Coronary artery (tissue), 2 donors: ENCODE data around the gene ATAT1.

Experiments
- DNase-seq: peaks from one replicate; pipeline ENCODE4 v3.0.0-alpha.2; 2017; ENCODE audit warnings: low spot score
- H3K27ac ChIP-seq, 2 donors: fragments of 200-600 bp; sonication (generic); one replicate each; pipeline ENCODE4 v1.5.1; 2016 to 2019
- H3K4me3 ChIP-seq: fragments of 200-600 bp; sonication (generic); 2 replicates; pipeline ENCODE4 v1.5.1; 2016; ENCODE audit warnings: mild to moderate bottlenecking, moderate library complexity
- TF ChIP-seq, protein P1 (sequence below): fragments of 200-600 bp; sonication (generic); IDR thresholded peaks from one replicate; pipeline ENCODE4 v1.5.1; 2019; ENCODE audit warnings: antibody characterized with exemption

Gene ATAT1

DNA sequence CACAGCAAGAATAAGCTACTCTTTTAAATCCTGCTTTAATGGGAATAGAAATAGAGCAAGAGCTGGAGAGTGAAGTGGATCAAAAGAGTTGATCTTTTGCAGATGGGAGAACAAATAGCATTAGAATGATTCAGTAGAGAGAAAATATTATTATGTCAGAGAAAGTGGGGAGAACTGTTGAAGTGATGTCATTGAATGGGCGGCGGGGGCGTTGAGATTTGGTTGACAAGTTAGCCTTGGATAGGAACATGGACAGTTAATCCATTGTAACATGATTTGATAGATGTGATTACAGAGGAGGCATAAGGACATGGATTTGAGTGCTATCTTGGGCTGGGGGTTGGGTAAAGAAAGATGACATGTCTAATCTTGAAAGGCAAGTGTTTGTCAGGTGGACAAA lies 9.2 kb downstream of the ATAT1 start:
- TF ChIP-seq, protein P1, sequence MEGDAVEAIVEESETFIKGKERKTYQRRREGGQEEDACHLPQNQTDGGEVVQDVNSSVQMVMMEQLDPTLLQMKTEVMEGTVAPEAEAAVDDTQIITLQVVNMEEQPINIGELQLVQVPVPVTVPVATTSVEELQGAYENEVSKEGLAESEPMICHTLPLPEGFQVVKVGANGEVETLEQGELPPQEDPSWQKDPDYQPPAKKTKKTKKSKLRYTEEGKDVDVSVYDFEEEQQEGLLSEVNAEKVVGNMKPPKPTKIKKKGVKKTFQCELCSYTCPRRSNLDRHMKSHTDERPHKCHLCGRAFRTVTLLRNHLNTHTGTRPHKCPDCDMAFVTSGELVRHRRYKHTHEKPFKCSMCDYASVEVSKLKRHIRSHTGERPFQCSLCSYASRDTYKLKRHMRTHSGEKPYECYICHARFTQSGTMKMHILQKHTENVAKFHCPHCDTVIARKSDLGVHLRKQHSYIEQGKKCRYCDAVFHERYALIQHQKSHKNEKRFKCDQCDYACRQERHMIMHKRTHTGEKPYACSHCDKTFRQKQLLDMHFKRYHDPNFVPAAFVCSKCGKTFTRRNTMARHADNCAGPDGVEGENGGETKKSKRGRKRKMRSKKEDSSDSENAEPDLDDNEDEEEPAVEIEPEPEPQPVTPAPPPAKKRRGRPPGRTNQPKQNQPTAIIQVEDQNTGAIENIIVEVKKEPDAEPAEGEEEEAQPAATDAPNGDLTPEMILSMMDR = no peak

DNA sequence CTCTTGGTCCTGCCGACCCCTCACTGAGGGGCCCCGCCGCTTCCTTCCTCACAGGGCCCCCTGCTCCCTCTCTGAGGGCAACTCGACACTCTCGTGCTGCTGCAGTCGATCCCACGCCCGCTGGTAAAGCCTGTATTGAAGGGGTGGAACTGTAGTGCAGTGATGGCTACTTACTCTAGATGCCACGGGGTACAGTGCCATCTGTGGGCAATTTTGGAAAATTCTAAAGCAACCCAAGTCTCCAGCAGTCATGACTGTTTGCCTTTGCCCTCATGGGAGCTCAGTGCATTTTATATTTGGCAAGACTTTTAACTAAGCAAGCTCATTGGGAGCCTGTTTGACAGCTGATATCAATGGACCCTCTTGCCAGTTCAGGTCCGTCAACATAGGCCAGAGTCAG lies 13.8 kb downstream of the ATAT1 start:
- H3K27ac ChIP-seq = no peak overlapping the region

More for the DNA sequence above, 9.2 kb downstream of the ATAT1 start:
- no peak for DNase-seq
- Histone ChIP-seq H3K4me3 (no peak overlapping the region), H3K27ac (no peak overlapping the region)

GRCh38 chr6:30641048-30641447 lies 14.4 kb downstream of the ATAT1 start:
- no peak for DNase-seq
- Histone ChIP-seq H3K4me3 (no peak overlapping the region), H3K27ac (no peak overlapping the region)
- TF ChIP-seq, protein P1 = no peak

More for the DNA sequence above, 13.8 kb downstream of the ATAT1 start:
- no peak for DNase-seq
- H3K4me3 ChIP-seq = no peak overlapping the region
- TF ChIP-seq, protein P1 = no peak

- TF ChIP-seq, protein P1 = no peak
- DNase-seq = no peak
- Histone ChIP-seq H3K4me3 (no peak overlapping the region), H3K27ac (no peak overlapping the region)
These were observed 17.0 kb downstream of the ATAT1 start for GRCh38 chr6:30643656-30644055.

DNA sequence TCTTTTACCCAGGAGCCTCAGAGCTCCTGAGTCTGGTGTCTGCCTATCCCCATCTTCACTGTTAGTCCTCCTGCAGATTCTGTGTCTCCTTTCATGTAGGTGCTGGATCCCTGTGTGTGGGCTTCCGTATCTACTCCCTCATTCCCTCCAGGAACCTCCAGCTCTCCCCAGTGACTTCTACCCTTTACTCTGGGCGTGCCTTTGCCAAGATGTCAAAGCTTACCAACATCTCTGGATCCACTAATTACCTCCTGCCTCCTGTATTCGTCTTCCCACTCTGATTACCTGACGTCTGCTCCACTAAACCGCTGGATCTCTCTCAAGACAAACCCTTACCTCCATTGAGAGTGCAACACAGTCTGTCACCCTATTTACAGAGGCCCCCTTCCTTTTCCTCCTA lies 18.1 kb downstream of the ATAT1 start:
- DNase-seq = no peak
- TF ChIP-seq, protein P1 = no peak
- H3K27ac ChIP-seq = no peak overlapping the region
- H3K4me3 ChIP-seq = no peak overlapping the region

DNA sequence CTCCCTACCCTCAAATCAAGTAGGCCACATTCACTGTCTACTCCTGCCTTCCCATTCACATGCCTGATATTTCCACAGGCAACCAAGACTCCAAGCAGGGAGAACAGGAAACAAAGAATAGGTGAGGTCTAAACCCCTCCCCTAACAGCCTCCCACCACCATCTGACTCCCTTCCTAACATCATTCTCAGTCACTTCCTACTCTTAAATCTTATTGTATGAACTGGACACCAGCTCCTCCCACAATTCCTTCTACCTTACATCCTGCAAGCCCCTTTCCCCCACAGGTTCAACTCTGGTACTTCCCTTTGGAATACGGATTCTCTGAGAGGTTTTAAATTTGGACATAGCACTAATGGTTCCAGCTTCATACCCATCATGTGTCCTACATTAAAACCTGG lies 19.3 kb downstream of the ATAT1 start:
- TF ChIP-seq, protein P1 = no peak
- no peak for DNase-seq
- Histone ChIP-seq H3K4me3 (no peak overlapping the region), H3K27ac (no peak overlapping the region)

- DNase-seq = peak; percentile 89
- peak within 1 kb of the TSS; percentile 70 to 96 for H3K27ac ChIP-seq
- TF ChIP-seq, protein P1 = no peak
- peak within 1 kb of the TSS; percentile 100 for H3K4me3 ChIP-seq
These were observed 20.0 kb downstream of the ATAT1 start, which contains the start of gene C6orf136 for GRCh38 chr6:30646450-30647241. Gene C6orf136 (plus strand): TSS chr6:30647133. CDS start chr6:30647232, 99 bp downstream.
